ENCODE data around the gene CHRNA9.

CHRNA9 gene

DNA sequence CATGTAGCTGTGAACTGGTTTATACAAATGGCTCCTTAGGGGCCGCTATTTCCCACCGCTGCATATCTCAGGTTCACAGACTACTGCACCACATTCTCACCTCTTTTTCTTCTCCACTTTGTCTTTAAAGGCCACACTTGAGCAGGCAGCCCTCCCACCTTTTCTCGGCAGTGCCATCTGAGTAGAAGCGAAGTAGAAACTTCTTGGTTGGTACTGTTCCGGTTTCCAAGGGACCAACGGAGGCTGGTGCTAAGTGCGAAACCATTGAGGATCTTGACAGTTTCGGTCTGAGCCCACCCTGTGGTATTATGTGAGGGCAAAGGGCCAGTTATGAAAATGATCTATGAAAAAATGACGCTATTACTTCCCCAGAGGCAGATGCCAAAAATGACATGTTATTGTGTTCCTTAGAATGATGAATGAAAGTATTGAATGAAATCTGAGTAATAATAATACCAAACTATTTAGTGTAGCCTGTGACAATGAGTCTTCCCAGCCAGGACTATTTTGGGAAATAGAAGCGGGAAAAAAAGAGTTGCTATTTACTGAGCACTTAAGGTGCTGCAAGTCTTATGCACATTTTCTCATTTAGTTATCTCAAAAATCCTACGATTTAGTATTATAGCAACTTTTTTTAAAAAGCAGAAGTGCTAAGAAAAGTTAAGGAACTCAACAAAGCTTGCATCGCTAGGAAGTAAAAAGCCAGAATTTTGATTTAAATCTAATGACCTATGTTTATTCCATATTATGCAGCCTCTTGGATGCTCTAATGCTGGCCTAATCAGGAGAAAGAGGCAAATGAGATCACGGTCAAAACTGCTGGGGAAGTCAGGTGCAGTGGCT, 29.6 kb upstream of the CHRNA9 start:
- TF ChIP-seq FOXM1 (IDR thresholded peaks at IDR 0.05; ENCODE audit: borderline replicate concordance, low read depth) (no peak), CREB1 (IDR thresholded peaks at IDR 0.05; ENCODE audit: low read depth) (no peak), RAD21 (IDR thresholded peaks at IDR 0.05; ENCODE audit: low read depth) (no peak), NFIC (IDR thresholded peaks at IDR 0.05) (no peak), YY1 (IDR thresholded peaks at IDR 0.05; ENCODE audit: low read depth) (no peak), EGR1 (IDR thresholded peaks at IDR 0.05) (no peak)
- TF ChIP-seq, protein P1, sequence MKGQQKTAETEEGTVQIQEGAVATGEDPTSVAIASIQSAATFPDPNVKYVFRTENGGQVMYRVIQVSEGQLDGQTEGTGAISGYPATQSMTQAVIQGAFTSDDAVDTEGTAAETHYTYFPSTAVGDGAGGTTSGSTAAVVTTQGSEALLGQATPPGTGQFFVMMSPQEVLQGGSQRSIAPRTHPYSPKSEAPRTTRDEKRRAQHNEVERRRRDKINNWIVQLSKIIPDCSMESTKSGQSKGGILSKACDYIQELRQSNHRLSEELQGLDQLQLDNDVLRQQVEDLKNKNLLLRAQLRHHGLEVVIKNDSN (IDR thresholded peaks at IDR 0.05) = no peak

DNA sequence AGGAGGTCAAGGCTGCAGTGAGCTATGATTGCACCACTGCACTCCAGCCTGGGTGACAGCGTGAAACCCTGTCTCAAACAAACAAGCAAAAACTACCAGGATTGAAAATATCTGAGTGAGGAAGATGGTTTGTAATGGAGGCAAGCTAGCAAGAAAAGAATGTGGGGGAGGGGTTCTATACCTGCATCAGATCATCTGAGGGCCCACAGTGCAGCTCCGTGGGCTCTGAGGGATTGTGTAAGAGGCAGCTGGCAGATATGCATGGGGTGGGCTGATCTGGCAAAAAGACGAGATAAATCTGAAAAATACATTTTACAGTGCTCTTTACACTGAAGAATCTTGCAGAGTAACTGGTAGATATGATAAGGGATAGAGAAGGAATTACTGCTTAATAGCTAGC, 28.9 kb upstream of the CHRNA9 start:
- TF ChIP-seq TAF1 (IDR thresholded peaks at IDR 0.05; ENCODE audit: low read depth) (no peak), RAD21 (IDR thresholded peaks at IDR 0.05; ENCODE audit: low read depth) (no peak), EGR1 (IDR thresholded peaks at IDR 0.05) (no peak), TCF12 (IDR thresholded peaks at IDR 0.05; ENCODE audit: low read depth) (no peak), TEAD4 (IDR thresholded peaks at IDR 0.05) (no peak), EP300 (IDR thresholded peaks at IDR 0.05; ENCODE audit: borderline replicate concordance) (no peak), YY1 (IDR thresholded peaks at IDR 0.05; ENCODE audit: low read depth) (no peak)
- TF ChIP-seq, protein P2, sequence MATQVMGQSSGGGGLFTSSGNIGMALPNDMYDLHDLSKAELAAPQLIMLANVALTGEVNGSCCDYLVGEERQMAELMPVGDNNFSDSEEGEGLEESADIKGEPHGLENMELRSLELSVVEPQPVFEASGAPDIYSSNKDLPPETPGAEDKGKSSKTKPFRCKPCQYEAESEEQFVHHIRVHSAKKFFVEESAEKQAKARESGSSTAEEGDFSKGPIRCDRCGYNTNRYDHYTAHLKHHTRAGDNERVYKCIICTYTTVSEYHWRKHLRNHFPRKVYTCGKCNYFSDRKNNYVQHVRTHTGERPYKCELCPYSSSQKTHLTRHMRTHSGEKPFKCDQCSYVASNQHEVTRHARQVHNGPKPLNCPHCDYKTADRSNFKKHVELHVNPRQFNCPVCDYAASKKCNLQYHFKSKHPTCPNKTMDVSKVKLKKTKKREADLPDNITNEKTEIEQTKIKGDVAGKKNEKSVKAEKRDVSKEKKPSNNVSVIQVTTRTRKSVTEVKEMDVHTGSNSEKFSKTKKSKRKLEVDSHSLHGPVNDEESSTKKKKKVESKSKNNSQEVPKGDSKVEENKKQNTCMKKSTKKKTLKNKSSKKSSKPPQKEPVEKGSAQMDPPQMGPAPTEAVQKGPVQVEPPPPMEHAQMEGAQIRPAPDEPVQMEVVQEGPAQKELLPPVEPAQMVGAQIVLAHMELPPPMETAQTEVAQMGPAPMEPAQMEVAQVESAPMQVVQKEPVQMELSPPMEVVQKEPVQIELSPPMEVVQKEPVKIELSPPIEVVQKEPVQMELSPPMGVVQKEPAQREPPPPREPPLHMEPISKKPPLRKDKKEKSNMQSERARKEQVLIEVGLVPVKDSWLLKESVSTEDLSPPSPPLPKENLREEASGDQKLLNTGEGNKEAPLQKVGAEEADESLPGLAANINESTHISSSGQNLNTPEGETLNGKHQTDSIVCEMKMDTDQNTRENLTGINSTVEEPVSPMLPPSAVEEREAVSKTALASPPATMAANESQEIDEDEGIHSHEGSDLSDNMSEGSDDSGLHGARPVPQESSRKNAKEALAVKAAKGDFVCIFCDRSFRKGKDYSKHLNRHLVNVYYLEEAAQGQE (IDR thresholded peaks at IDR 0.05; ENCODE audit: low read depth) = no peak
- TF ChIP-seq, protein P3, sequence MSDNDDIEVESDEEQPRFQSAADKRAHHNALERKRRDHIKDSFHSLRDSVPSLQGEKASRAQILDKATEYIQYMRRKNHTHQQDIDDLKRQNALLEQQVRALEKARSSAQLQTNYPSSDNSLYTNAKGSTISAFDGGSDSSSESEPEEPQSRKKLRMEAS (IDR thresholded peaks at IDR 0.05) = no peak
- TF ChIP-seq, protein P1 (IDR thresholded peaks at IDR 0.05) = no peak

DNA sequence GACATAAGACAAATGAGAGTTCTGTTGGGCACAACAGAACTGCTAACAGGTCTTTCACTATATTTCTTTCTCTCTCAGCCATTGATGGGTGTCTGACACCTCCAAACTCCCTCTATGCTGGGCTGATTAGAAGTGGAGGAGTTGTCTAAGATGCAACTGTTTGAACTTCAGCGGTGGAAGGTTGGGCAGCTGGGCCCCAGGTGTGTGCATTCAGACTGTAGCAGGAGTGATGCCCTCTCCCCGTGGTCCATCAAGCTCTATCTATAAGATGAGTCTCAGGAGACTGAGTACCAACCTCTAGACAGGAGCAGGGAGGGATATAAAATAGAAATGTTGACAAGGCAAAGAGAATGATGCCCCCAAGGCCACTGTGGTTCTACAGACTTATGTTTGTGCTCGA, 28.2 kb upstream of the CHRNA9 start:
- no peak for TF ChIP-seq FOXM1 (IDR thresholded peaks at IDR 0.05; ENCODE audit: borderline replicate concordance, low read depth)
- TF ChIP-seq, protein P1 (IDR thresholded peaks at IDR 0.05) = no peak
- no peak for TF ChIP-seq ZBTB7A (IDR thresholded peaks at IDR 0.05; ENCODE audit: low read depth)
- no peak for TF ChIP-seq EGR1 (IDR thresholded peaks at IDR 0.05)
- TF ChIP-seq YY1 (IDR thresholded peaks at IDR 0.05; ENCODE audit: low read depth) = no peak

DNA sequence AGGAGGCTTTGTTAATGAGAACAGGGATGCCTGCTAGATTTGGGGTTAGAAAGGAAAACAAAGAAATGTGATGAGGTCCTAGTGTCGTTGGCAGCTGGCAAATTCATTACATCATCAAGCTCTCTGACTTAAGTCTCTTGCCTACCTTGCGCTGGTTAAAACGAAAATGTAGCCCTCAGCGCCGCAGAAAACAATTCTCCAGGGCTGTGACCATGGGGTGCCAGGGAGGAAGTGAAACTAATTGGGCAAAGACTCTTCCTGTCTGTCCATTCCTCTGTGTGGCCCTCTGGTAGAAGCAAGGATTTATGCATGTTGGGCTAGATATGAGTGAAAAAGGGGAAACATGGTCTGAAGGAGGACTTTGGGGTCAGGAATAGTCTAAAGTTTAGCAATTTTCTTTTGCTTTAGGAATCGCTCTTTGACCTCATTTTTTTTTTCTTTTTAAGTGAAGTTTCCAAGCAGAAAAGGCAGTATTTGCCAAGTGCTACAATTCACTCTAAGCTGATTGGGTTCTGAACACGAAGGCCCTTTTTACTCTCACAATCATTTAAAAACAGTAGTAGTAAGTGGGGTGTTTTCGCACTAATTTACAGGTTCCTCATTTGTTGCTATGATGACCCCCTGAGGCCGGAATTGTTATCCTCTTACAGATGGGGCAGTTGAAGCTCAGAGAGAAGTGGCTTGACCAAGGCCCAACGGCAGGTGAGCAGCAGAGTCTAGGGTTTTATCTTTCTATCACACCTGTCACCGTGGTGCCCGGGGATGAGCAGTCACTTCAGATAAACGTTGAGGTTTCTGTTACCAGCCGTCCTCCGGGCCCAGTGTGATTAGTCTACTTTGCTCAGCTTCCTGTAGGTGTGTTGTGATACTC, 27.3 kb upstream of the CHRNA9 start:
- TF ChIP-seq CREB1 (IDR thresholded peaks at IDR 0.05; ENCODE audit: low read depth) = no peak
- TF ChIP-seq, protein P1 (IDR thresholded peaks at IDR 0.05) = no peak
- TF ChIP-seq TCF12 (IDR thresholded peaks at IDR 0.05; ENCODE audit: low read depth) = no peak
- TF ChIP-seq ZBTB7A (IDR thresholded peaks at IDR 0.05; ENCODE audit: low read depth) = no peak
- TF ChIP-seq, protein P2 (IDR thresholded peaks at IDR 0.05; ENCODE audit: low read depth) = no peak
- TF ChIP-seq YY1 (IDR thresholded peaks at IDR 0.05; ENCODE audit: low read depth) = no peak
- TF ChIP-seq EGR1 (IDR thresholded peaks at IDR 0.05) = no peak
- TF ChIP-seq NFIC (IDR thresholded peaks at IDR 0.05) = no peak
- TF ChIP-seq RAD21 (IDR thresholded peaks at IDR 0.05; ENCODE audit: low read depth) = no peak
- no peak for TF ChIP-seq FOXM1 (IDR thresholded peaks at IDR 0.05; ENCODE audit: borderline replicate concordance, low read depth)
- no peak for TF ChIP-seq CEBPB (IDR thresholded peaks at IDR 0.05)
- TF ChIP-seq TAF1 (IDR thresholded peaks at IDR 0.05; ENCODE audit: low read depth) = no peak
- no peak for TF ChIP-seq EP300 (IDR thresholded peaks at IDR 0.05; ENCODE audit: borderline replicate concordance)
- TF ChIP-seq, protein P3 (IDR thresholded peaks at IDR 0.05) = no peak
- no peak for TF ChIP-seq TEAD4 (IDR thresholded peaks at IDR 0.05)

All from Ishikawa (cell line).